ENCODE results near the gene GAR1.

DNA sequence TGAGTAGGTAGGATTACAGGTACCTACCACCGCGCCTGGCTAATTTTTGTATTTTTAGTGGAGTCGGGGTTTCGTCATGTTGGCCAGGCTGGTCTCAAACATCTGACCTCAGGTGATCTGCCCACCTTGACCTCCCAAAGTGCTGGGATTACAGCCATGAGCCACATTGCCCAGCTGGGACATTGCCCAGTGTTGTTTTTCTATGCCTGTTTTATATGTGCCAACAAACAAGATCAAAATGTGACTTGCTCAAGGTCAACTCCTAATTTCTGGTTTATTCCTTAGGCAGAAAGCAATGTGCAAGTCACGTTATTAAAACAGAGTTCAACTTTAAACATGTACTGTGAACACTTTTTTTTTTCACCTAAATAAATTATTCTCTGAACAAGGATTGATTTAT is 35.0 kb downstream of the GAR1 start:
- TF ChIP-seq, protein P1, sequence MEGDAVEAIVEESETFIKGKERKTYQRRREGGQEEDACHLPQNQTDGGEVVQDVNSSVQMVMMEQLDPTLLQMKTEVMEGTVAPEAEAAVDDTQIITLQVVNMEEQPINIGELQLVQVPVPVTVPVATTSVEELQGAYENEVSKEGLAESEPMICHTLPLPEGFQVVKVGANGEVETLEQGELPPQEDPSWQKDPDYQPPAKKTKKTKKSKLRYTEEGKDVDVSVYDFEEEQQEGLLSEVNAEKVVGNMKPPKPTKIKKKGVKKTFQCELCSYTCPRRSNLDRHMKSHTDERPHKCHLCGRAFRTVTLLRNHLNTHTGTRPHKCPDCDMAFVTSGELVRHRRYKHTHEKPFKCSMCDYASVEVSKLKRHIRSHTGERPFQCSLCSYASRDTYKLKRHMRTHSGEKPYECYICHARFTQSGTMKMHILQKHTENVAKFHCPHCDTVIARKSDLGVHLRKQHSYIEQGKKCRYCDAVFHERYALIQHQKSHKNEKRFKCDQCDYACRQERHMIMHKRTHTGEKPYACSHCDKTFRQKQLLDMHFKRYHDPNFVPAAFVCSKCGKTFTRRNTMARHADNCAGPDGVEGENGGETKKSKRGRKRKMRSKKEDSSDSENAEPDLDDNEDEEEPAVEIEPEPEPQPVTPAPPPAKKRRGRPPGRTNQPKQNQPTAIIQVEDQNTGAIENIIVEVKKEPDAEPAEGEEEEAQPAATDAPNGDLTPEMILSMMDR (IDR thresholded peaks at IDR 0.05) = no peak
- TF ChIP-seq POLR2AphosphoS5 (IDR thresholded peaks at IDR 0.05) = no peak

Data from sigmoid colon (tissue), 4 donors.